B cell (primary cell): ENCODE data around the gene POLR3G. TPM values are rescaled to one million over a fixed set of nuclear protein-coding genes. Genes with fewer than 3 reads are reported as not detected.

Experiments used
- ATAC-seq: fragments of 200-7000 bp; cut with Tn5 transposase; one replicate; pipeline ENCODE4 v1.10.0; 2021; ENCODE audit warnings: low read depth, mild to moderate bottlenecking, moderate number of reproducible peaks, moderate library complexity
- CTCF ChIA-PET: fragments of 350-600 bp; sonication (Branson Sonifier 250); formaldehyde crosslinking; loops from one replicate; lab custom pipeline; 2021; ENCODE audit warnings: antibody characterized with exemption, inconsistent platforms; lab: Charles Lee
- POLR2A ChIA-PET: fragments of 350-600 bp; sonication (Branson Sonifier 250); formaldehyde crosslinking; loops from one replicate; lab custom pipeline; 2021; ENCODE audit warnings: antibody characterized with exemption; lab: Charles Lee
- DNase-seq: peaks from one replicate; pipeline ENCODE4 v3.0.0; 2013
- H2AFZ ChIP-seq: 2 replicates; pipeline ENCODE4 v1.6.1; 2012; ENCODE audit warnings: mild to moderate bottlenecking, low read depth, low read length; ENCODE audit not compliant: insufficient read depth, poor library complexity, severe bottlenecking
- H3K27ac ChIP-seq, 2 donors: 1 replicate in 1 of 2; 2 replicates in 1 of 2; pipeline ENCODE4 v1.5.1; 2012 to 2013; ENCODE audit warnings: low read length in 2 of 2, mild to moderate bottlenecking in 2 of 2, moderate library complexity in 1 of 2
- H3K27me3 ChIP-seq, 4 experiments: fragments of 200-600 bp in 1 of 4; sonication (generic) in 1 of 4; replicated peaks in 1 of 4; 1 replicate in 2 of 4; 2 replicates in 2 of 4; pipeline versions ENCODE4 v1.6.1 to v1.7.0; 2013 to 2016; ENCODE audit warnings: low read length in 3 of 4, mild to moderate bottlenecking in 2 of 4, mixed read lengths in 1 of 4, moderate library complexity in 1 of 4; ENCODE audit not compliant: insufficient read depth in 4 of 4, control insufficient read depth in 3 of 4; ENCODE audit errors: control extremely low read depth in 1 of 4
- H3K36me3 ChIP-seq, 2 experiments: replicated peaks in 1 of 2; 1 replicate in 1 of 2; 2 replicates in 1 of 2; pipeline versions ENCODE4 v1.6.1 to v1.7.1; 2013; ENCODE audit warnings: low read length in 1 of 2; ENCODE audit not compliant: insufficient read depth in 2 of 2, control insufficient read depth in 1 of 2; ENCODE audit errors: control extremely low read depth in 1 of 2, extremely low read depth in 1 of 2
- H3K4me1 ChIP-seq, 2 donors: fragments of 200-600 bp in 1 of 2; sonication (generic) in 1 of 2; 1 replicate in 1 of 2; 2 replicates in 1 of 2; pipeline versions ENCODE4 v1.5.1 to v1.6.1; 2013 to 2017; ENCODE audit warnings: low read length in 2 of 2; ENCODE audit not compliant: control insufficient read depth in 2 of 2, insufficient read depth in 2 of 2
- H3K4me2 ChIP-seq: replicated peaks from 2 replicates; pipeline ENCODE3; 2012; ENCODE audit warnings: mild to moderate bottlenecking, low read depth, low read length; ENCODE audit not compliant: poor library complexity, severe bottlenecking
- H3K4me3 ChIP-seq, 5 experiments: fragments of 200-600 bp in 1 of 5; sonication (generic) in 1 of 5; 1 replicate in 3 of 5; 2 replicates in 2 of 5; pipeline versions ENCODE4 v1.5.1 to v1.7.0; 2011 to 2016; ENCODE audit warnings: low read length in 4 of 5, mild to moderate bottlenecking in 4 of 5, low read depth in 2 of 5, control low read depth in 1 of 5, moderate library complexity in 1 of 5; ENCODE audit not compliant: insufficient read depth in 1 of 5; ENCODE audit errors: control extremely low read depth in 1 of 5, extremely low read depth in 1 of 5
- H3K79me2 ChIP-seq: fragments of 200-600 bp; sonication (generic); one replicate; pipeline ENCODE4 v1.6.0; 2016; ENCODE audit warnings: low read length; ENCODE audit not compliant: control insufficient read depth, insufficient read depth
- H3K9ac ChIP-seq: fragments of 200-600 bp; sonication (generic); 2 replicates; pipeline ENCODE4 v1.6.1; 2017; ENCODE audit warnings: mild to moderate bottlenecking, low read length, moderate library complexity
- H3K9me3 ChIP-seq, 3 donors: one replicate each; pipeline versions ENCODE4 v1.6.1 to v1.7.1; 2013; ENCODE audit warnings: low read length in 2 of 3; ENCODE audit not compliant: control insufficient read depth in 2 of 3, insufficient read depth in 1 of 3; ENCODE audit errors: control extremely low read depth in 1 of 3
- H4K20me1 ChIP-seq: 2 replicates; pipeline ENCODE4 v1.6.0; 2012; ENCODE audit warnings: mild to moderate bottlenecking, low read length; ENCODE audit not compliant: insufficient read depth, control insufficient read depth, poor library complexity, severe bottlenecking
- H3K27ac Mint-ChIP-seq: one replicate; pipeline ENCODE4 v1.8.0; 2021; ENCODE audit warnings: mixed read lengths
- H3K27me3 Mint-ChIP-seq: one replicate; pipeline ENCODE4 v1.8.0; 2021; ENCODE audit warnings: mixed read lengths
- H3K4me1 Mint-ChIP-seq: one replicate; pipeline ENCODE4 v1.8.0; 2021; ENCODE audit warnings: mixed read lengths
- H3K4me3 Mint-ChIP-seq: one replicate; pipeline ENCODE4 v1.8.0; 2021; ENCODE audit warnings: mixed read lengths
- H3K9me3 Mint-ChIP-seq: one replicate; pipeline ENCODE4 v1.8.0; 2022; ENCODE audit warnings: mixed read lengths; ENCODE audit not compliant: insufficient read depth
- CTCF ChIP-seq: fragments of 200-600 bp; IDR thresholded peaks from one replicate; pipeline ENCODE4 v1.8.0; 2022; ENCODE audit warnings: antibody characterized with exemption, mild to moderate bottlenecking
- EZH2 ChIP-seq: IDR thresholded peaks from 2 replicates; pipeline ENCODE4 v1.6.1; 2012; ENCODE audit warnings: borderline replicate concordance, low read depth, mild to moderate bottlenecking, moderate library complexity, low read length; ENCODE audit not compliant: insufficient read depth, poor library complexity, severe bottlenecking
- WGBS: methylation state at CpG from one replicate; pipeline ENCODE4 v1.1.5; 2013; ENCODE audit warnings: missing lambda C conversion rate; ENCODE audit not compliant: insufficient coverage; 5-methylcytosine and 5-hydroxymethylcytosine counted together
- intact Hi-C: fragments of 100-400 bp; cut with micrococcal nuclease; formaldehyde crosslinking; loops from one replicate; pipeline ENCODE4 v1.10.0; 2022
- polyA plus RNA-seq: library from polyadenylated mRNA; depleted of rRNA; stranded (reverse); fragments of >200 nt; gene quantifications from 2 replicates; pipeline ENCODE4 v1.2.3, GENCODE V29; 2012
- total RNA-seq, 2 donors: library from RNA; stranded (reverse); fragments of 120-200 nt in 1 of 2; gene quantifications; 1 replicate in 1 of 2; 2 replicates in 1 of 2; pipeline versions ENCODE4 v1.2.3 to v1.2.4, GENCODE V29; 2013 to 2022

The POLR3G gene
- total and polyA plus RNA-seq, 2 donors (not counting 1 experiment from before 2014, with no cell fraction given): 0.52 to 2.3 TPM

- Histone ChIP-seq H3K4me2 (no peak overlapping the region), H2AFZ (no peak overlapping the region), H3K4me3 (no peak overlapping the region), H3K36me3 (no peaks in the 10 kb centered on the region), H3K27ac (no peak overlapping the region), H3K9ac (no peak overlapping the region), H3K27me3 (peaks cover 0 to 24% (median 6%) of the 10 kb centered on the region in 4 experiments), H3K9me3 (peaks cover 0 to 4% (median 0%) of the 10 kb centered on the region in 3 donors), H3K4me1 (peaks cover 3% of the 10 kb centered on the region in 2 donors), H4K20me1 (no peaks in the 10 kb centered on the region), H3K79me2 (no peaks in the 10 kb centered on the region)
- ATAC-seq (no peak), DNase-seq (no peak)
- 68% methylated on average over 2 of the region's 3 CpGs for WGBS
- Mint-ChIP-seq H3K9me3 (no peaks in the 10 kb centered on the region), H3K4me1 (peaks cover 8% of the 10 kb centered on the region), H3K27me3 (peaks cover 36% of the 10 kb centered on the region), H3K4me3 (no peak overlapping the region), H3K27ac (no peak overlapping the region)
- intact Hi-C loops: no loop called here
- ChIA-PET POLR2A (no interaction called here), CTCF (no interaction called here)
- TF ChIP-seq EZH2: no peak
- no peak for TF ChIP-seq CTCF
Observed at GRCh38 chr5:90550963-90551362, 76.3 kb downstream of the POLR3G start.

GRCh38 chr5:90551376-90551775 lies 76.7 kb downstream of the POLR3G start:
- Histone ChIP-seq H4K20me1 (no peaks in the 10 kb centered on the region), H3K9me3 (peaks cover 0 to 4% (median 0%) of the 10 kb centered on the region in 3 donors), H3K27me3 (peaks cover 0 to 29% (median 7%) of the 10 kb centered on the region in 4 experiments), H3K4me3 (no peak overlapping the region), H3K27ac (no peak overlapping the region), H2AFZ (no peak overlapping the region), H3K4me2 (no peak overlapping the region), H3K79me2 (no peaks in the 10 kb centered on the region), H3K36me3 (no peaks in the 10 kb centered on the region), H3K4me1 (peaks cover 3% of the 10 kb centered on the region in 2 donors), H3K9ac (no peak overlapping the region)
- Mint-ChIP-seq H3K9me3 (no peaks in the 10 kb centered on the region), H3K27me3 (peaks cover 38% of the 10 kb centered on the region), H3K4me3 (no peak overlapping the region), H3K4me1 (peaks cover 8% of the 10 kb centered on the region), H3K27ac (no peak overlapping the region)
- ChIA-PET POLR2A (no interaction called here), CTCF (interaction anchor here (1.0 kb wide), 1 partner anchor 10 kb away, joined by 3 read pairs; no protein-coding TSS in a partner anchor)
- ATAC-seq (no peak), DNase-seq (peak; percentile 25)
- 86% methylated on average over 4 of the region's 5 CpGs for WGBS
- TF ChIP-seq CTCF: no peak
- no peak for TF ChIP-seq EZH2
- intact Hi-C loops: no loop called here
